Liver (tissue), 9 donors: ENCODE measurements around the gene GLIPR1L1. TPM values are rescaled to one million over a fixed set of nuclear protein-coding genes. Genes with fewer than 3 reads are reported as not detected.

Experiments
- DNase-seq: peaks from one replicate; pipeline ENCODE4 v3.0.0-alpha.2; 2017; ENCODE audit warnings: low spot score
- H3K27ac ChIP-seq, 2 donors: one replicate each; pipeline ENCODE4 v1.7.0; 2013; ENCODE audit warnings: inconsistent platforms in 2 of 2, low read length in 2 of 2, control low read depth in 1 of 2, low read depth in 1 of 2, mild to moderate bottlenecking in 1 of 2
- H3K27me3 ChIP-seq, 4 donors: one replicate each; pipeline versions ENCODE4 v1.6.1 to v1.7.0; 2013; ENCODE audit warnings: low read length in 3 of 4, inconsistent platforms in 1 of 4, mild to moderate bottlenecking in 1 of 4, moderate library complexity in 1 of 4; ENCODE audit not compliant: control insufficient read depth in 4 of 4, insufficient read depth in 4 of 4
- H3K36me3 ChIP-seq, 4 donors: one replicate each; pipeline versions ENCODE4 v1.6.1 to v1.7.0; 2013; ENCODE audit warnings: low read length in 3 of 4, mild to moderate bottlenecking in 3 of 4, low read depth in 1 of 4, moderate library complexity in 1 of 4; ENCODE audit not compliant: control insufficient read depth in 4 of 4, insufficient read depth in 3 of 4
- H3K4me1 ChIP-seq, 4 donors: one replicate each; pipeline versions ENCODE4 v1.6.1 to v1.7.0; 2013; ENCODE audit warnings: low read length in 3 of 4, mild to moderate bottlenecking in 3 of 4, moderate library complexity in 1 of 4; ENCODE audit not compliant: control insufficient read depth in 4 of 4, insufficient read depth in 4 of 4
- H3K4me3 ChIP-seq, 3 donors: one replicate each; pipeline versions ENCODE4 v1.6.1 to v1.7.0; 2013; ENCODE audit warnings: low read length in 3 of 3, control low read depth in 1 of 3, low read depth in 1 of 3, mild to moderate bottlenecking in 1 of 3
- H3K9ac ChIP-seq, 2 donors: one replicate each; pipeline ENCODE4 v1.7.0; 2013; ENCODE audit warnings: low read length in 2 of 2, mild to moderate bottlenecking in 2 of 2, moderate library complexity in 2 of 2, control low read depth in 1 of 2, low read depth in 1 of 2
- H3K9me3 ChIP-seq, 4 donors: one replicate each; pipeline versions ENCODE4 v1.6.1 to v1.7.0; 2013; ENCODE audit warnings: low read length in 3 of 4; ENCODE audit not compliant: control insufficient read depth in 4 of 4
- EGR1 ChIP-seq, 2 donors: IDR thresholded peaks; 2 replicates each; pipeline ENCODE4 v1.6.1; 2016 to 2018; ENCODE audit warnings: antibody characterized with exemption in 2 of 2, low read depth in 2 of 2
- FOXA1 ChIP-seq: IDR thresholded peaks from 2 replicates; pipeline ENCODE4 v1.6.1; 2016; ENCODE audit warnings: antibody characterized with exemption
- FOXA2 ChIP-seq: IDR thresholded peaks from 2 replicates; pipeline ENCODE4 v1.6.1; 2016; ENCODE audit warnings: antibody characterized with exemption
- HNF4G ChIP-seq: IDR thresholded peaks from 2 replicates; pipeline ENCODE4 v1.6.1; 2016; ENCODE audit warnings: antibody characterized with exemption
- JUND ChIP-seq, 2 donors: IDR thresholded peaks; 2 replicates each; pipeline ENCODE4 v1.6.1; 2016; ENCODE audit warnings: antibody characterized with exemption in 2 of 2
- RAD21 ChIP-seq, 2 donors: IDR thresholded peaks; 2 replicates each; pipeline ENCODE4 v1.6.1; 2016; ENCODE audit warnings: antibody characterized with exemption in 2 of 2, mild to moderate bottlenecking in 2 of 2
- SP1 ChIP-seq: IDR thresholded peaks from 2 replicates; pipeline ENCODE4 v1.6.1; 2018; ENCODE audit warnings: antibody characterized with exemption, mild to moderate bottlenecking
- TAF1 ChIP-seq: conservative IDR thresholded peaks from 2 replicates; pipeline ENCODE4 v1.6.1; 2016; ENCODE audit warnings: antibody characterized with exemption, mild to moderate bottlenecking
- YY1 ChIP-seq: IDR thresholded peaks from 2 replicates; pipeline ENCODE4 v1.6.1; 2016; ENCODE audit warnings: antibody characterized with exemption, mild to moderate bottlenecking
- WGBS: extraction: QIAGEN DNeasy Blood & Tissue Kit; methylation state at CpG from one replicate; pipeline ENCODE4 v1.1.7; 2013; 5-methylcytosine and 5-hydroxymethylcytosine counted together
- polyA plus RNA-seq, 2 donors: library from polyadenylated mRNA; stranded (reverse) in 1 of 2; unstranded in 1 of 2; fragments of 200-250 nt in 1 of 2; fragments of >200 nt in 1 of 2; fragmentation: Nextera tagmentation in 1 of 2; extraction: Ambion mirVana in 1 of 2; gene quantifications; one replicate each; pipeline versions ENCODE4 v1.2.1 to v1.2.3, GENCODE V29; 2013 to 2015
- total RNA-seq, 2 donors: library from RNA; depleted of rRNA; stranded (reverse); fragments of >200 nt; gene quantifications; one replicate each; pipeline ENCODE4 v1.2.3, GENCODE V29; 2014
- TF ChIP-seq, protein P1 (sequence below): IDR thresholded peaks from 2 replicates; pipeline ENCODE4 v1.6.1; 2016; ENCODE audit warnings: antibody characterized with exemption
- TF ChIP-seq, protein P2 (sequence below): IDR thresholded peaks from 2 replicates; pipeline ENCODE4 v1.6.1; 2016; ENCODE audit warnings: antibody characterized with exemption
- TF ChIP-seq, protein P3 (sequence below): IDR thresholded peaks from 2 replicates; pipeline ENCODE4 v1.6.1; 2016; ENCODE audit warnings: antibody characterized with exemption, mild to moderate bottlenecking
- TF ChIP-seq, protein P4 (sequence below): IDR thresholded peaks from 2 replicates; pipeline ENCODE4 v1.6.1; 2016; ENCODE audit warnings: antibody characterized with exemption
- TF ChIP-seq, protein P5 (sequence below): fragments of 150-350 bp; IDR thresholded peaks from 2 replicates; pipeline ENCODE4 v1.5.1; 2017; ENCODE audit warnings: improper control_type of control experiment, low read depth, low read length; ENCODE audit not compliant: missing input control
- donor health status: healthy.
- donor health status: healthy.
- donor health status: healthy.
- donor health status: healthy.
- donor health status: healthy.

Gene GLIPR1L1
- total and polyA plus RNA-seq, 4 donors: not detected

DNA sequence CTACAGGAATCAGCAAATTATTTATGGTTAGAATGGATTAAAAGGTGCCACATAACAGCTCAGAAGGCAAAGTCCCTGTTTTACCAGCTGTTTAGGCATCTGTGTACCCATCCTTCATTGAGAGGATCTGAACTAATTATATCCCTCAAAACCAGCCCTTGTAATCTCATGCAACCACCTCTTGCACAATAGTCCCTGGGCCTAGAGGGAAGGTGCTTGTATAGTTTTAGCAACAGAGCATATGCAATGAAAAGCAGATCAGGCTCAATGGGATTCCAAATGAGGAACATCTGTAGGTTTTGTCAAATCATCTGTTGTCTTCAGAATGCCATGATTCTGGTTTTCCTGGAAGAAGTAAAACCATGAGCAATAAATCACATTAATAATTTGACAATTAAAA lies 30.4 kb downstream of the GLIPR1L1 start (continued):
- TF ChIP-seq, protein P1, sequence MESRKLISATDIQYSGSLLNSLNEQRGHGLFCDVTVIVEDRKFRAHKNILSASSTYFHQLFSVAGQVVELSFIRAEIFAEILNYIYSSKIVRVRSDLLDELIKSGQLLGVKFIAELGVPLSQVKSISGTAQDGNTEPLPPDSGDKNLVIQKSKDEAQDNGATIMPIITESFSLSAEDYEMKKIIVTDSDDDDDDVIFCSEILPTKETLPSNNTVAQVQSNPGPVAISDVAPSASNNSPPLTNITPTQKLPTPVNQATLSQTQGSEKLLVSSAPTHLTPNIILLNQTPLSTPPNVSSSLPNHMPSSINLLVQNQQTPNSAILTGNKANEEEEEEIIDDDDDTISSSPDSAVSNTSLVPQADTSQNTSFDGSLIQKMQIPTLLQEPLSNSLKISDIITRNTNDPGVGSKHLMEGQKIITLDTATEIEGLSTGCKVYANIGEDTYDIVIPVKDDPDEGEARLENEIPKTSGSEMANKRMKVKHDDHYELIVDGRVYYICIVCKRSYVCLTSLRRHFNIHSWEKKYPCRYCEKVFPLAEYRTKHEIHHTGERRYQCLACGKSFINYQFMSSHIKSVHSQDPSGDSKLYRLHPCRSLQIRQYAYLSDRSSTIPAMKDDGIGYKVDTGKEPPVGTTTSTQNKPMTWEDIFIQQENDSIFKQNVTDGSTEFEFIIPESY: no peak
- TF ChIP-seq, protein P2, sequence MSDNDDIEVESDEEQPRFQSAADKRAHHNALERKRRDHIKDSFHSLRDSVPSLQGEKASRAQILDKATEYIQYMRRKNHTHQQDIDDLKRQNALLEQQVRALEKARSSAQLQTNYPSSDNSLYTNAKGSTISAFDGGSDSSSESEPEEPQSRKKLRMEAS: no peak
- TF ChIP-seq FOXA2 (no peak), RAD21 (IDR thresholded peaks at IDR 0.05) (no peak)

DNA sequence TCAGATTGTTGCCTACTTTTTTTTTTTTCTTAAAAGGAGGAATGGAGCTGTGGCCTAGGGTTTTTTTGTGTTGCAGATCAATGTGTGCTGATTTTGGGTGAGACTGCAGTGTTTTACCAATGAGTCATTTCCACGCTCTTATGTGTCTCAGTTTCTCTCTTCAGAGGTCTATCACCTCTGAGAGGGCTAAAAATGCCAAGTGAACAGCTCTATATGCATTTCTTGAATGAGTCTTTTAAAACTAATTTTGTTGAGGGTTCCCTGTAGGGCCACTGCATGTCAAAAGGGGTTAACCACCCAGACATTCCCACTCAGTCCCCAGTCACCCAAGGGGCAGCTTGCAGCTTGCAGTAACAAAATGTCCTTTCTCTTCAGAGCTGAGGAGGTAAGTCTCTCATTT lies 32.2 kb downstream of the GLIPR1L1 start:
- H3K27me3 ChIP-seq: no peaks in the 10 kb centered on the region
- H3K4me1 ChIP-seq: no peaks in the 10 kb centered on the region
- DNase-seq: no peak
- H3K36me3 ChIP-seq: no peaks in the 10 kb centered on the region
- H3K9me3 ChIP-seq: no peaks in the 10 kb centered on the region
- TF ChIP-seq FOXA1 (no peak), EGR1 (IDR thresholded peaks at IDR 0.05; ENCODE audit: low read depth in 2 of 2) (no peak)
- TF ChIP-seq, protein P2: no peak
- H3K27ac ChIP-seq: no peak overlapping the region
- 97% methylated on average over 1 of the region's 1 CpG for WGBS
- no peak overlapping the region for H3K9ac ChIP-seq
- H3K4me3 ChIP-seq: no peak overlapping the region

DNA sequence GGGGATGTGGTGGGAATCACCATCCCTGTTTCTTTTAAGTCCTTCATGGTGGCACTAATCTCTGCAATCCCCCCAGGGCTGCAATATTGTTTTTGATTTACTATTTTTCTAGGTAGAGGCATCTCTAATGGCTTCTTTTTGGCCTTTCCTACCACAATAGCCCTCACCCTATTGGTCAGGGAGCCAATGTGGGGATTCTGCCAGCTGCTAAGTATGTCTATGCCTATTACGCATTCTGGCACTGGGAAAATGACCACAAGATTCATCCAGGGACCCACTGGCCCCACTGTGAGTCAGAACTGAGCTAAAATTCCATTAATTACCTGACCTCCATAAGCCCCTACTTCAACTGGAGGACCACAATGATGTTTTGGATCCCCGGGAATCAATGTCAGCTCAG lies 40.5 kb downstream of the GLIPR1L1 start:
- Histone ChIP-seq H3K9me3 (no peaks in the 10 kb centered on the region), H3K36me3 (no peaks in the 10 kb centered on the region), H3K4me3 (no peak overlapping the region), H3K4me1 (no peaks in the 10 kb centered on the region), H3K27ac (no peak overlapping the region), H3K27me3 (no peaks in the 10 kb centered on the region), H3K9ac (no peak overlapping the region)
- WGBS: 93% methylated on average over 2 of the region's 2 CpGs
- DNase-seq: no peak
- TF ChIP-seq, protein P3, sequence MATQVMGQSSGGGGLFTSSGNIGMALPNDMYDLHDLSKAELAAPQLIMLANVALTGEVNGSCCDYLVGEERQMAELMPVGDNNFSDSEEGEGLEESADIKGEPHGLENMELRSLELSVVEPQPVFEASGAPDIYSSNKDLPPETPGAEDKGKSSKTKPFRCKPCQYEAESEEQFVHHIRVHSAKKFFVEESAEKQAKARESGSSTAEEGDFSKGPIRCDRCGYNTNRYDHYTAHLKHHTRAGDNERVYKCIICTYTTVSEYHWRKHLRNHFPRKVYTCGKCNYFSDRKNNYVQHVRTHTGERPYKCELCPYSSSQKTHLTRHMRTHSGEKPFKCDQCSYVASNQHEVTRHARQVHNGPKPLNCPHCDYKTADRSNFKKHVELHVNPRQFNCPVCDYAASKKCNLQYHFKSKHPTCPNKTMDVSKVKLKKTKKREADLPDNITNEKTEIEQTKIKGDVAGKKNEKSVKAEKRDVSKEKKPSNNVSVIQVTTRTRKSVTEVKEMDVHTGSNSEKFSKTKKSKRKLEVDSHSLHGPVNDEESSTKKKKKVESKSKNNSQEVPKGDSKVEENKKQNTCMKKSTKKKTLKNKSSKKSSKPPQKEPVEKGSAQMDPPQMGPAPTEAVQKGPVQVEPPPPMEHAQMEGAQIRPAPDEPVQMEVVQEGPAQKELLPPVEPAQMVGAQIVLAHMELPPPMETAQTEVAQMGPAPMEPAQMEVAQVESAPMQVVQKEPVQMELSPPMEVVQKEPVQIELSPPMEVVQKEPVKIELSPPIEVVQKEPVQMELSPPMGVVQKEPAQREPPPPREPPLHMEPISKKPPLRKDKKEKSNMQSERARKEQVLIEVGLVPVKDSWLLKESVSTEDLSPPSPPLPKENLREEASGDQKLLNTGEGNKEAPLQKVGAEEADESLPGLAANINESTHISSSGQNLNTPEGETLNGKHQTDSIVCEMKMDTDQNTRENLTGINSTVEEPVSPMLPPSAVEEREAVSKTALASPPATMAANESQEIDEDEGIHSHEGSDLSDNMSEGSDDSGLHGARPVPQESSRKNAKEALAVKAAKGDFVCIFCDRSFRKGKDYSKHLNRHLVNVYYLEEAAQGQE: no peak
- TF ChIP-seq JUND (IDR thresholded peaks at IDR 0.05) (no peak), EGR1 (IDR thresholded peaks at IDR 0.05; ENCODE audit: low read depth in 2 of 2) (no peak), RAD21 (IDR thresholded peaks at IDR 0.05) (no peak), TAF1 (no peak), FOXA2 (no peak), HNF4G (no peak), SP1 (no peak), YY1 (no peak)
- TF ChIP-seq, protein P4, sequence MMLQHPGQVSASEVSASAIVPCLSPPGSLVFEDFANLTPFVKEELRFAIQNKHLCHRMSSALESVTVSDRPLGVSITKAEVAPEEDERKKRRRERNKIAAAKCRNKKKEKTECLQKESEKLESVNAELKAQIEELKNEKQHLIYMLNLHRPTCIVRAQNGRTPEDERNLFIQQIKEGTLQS: no peak
- TF ChIP-seq, protein P2: no peak
- TF ChIP-seq, protein P1: no peak
- TF ChIP-seq, protein P5, sequence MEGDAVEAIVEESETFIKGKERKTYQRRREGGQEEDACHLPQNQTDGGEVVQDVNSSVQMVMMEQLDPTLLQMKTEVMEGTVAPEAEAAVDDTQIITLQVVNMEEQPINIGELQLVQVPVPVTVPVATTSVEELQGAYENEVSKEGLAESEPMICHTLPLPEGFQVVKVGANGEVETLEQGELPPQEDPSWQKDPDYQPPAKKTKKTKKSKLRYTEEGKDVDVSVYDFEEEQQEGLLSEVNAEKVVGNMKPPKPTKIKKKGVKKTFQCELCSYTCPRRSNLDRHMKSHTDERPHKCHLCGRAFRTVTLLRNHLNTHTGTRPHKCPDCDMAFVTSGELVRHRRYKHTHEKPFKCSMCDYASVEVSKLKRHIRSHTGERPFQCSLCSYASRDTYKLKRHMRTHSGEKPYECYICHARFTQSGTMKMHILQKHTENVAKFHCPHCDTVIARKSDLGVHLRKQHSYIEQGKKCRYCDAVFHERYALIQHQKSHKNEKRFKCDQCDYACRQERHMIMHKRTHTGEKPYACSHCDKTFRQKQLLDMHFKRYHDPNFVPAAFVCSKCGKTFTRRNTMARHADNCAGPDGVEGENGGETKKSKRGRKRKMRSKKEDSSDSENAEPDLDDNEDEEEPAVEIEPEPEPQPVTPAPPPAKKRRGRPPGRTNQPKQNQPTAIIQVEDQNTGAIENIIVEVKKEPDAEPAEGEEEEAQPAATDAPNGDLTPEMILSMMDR: no peak
